Inflammatory macrophage treated with lipopolysaccharide for 1 hour (primary cell): ENCODE data around the gene PRDM13.
"Not testable (repeated sequence)": the region's sequence is repeated elsewhere in the genome, so short reads cannot be mapped to it uniquely, and the experiment has no call there.

Experiments used
- DNase-seq, 2 donors: peaks; one replicate each; pipeline ENCODE4 v3.0.0-alpha.2; 2020 to 2022

PRDM13 gene

DNA sequence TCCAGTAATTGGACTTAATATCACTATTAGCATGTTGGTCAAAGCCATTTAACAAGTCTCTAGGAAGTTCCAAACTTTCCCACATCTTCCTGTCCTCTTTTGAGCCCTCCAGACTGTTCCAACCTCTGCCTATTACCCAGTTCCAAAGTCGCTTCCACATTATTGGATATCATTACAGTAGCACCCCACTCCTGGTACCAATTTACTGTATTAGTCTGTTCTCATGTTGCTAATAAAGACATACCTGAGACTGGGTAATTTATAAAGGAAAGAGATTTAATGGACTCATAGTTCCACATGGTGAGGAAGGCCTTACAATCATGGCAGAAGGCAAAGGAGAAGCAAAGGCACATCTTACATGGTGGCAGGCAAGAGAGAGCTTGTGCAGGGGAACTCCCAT, 31.7 kb downstream of the PRDM13 start:
- not testable (repeated sequence) for DNase-seq

DNA sequence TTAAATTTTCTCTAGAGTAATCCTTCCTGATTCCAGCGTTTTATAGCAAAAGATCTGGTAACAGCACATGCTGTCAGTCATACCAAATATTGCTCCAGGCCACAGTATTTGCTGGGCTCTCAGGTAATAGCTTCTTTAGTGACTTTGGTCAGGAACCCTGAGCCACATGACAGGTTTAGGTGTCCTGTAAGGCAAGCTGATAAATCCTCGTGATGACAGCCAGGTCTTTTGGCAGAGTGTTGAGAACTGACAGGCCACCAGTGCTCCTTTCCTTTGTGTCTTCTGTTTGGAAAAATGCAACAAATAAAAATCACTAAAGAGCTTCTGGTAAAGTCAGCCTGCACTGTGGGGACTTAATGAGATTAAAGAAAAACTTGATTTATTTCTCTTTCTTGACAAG, 34.6 kb downstream of the PRDM13 start:
- DNase-seq: no peak

DNA sequence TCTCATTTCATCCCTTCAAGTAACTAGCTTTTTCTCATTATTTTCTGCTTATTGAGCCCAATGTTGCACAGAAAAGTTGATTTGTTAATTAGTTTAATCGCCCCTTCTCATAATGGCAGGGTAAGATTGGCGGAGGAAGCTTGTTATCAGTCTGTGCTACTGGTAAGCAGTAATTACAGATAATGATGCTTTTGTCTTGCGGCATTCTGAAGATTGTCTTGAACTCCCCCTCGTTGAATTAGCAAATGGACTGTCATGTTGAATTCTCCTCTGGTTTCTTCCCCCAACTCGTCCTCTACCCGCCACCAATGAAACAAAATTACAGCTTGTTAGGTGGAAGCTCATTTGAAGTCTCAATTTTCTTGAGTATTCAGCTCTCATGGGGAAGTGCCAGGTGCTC, 39.4 kb downstream of the PRDM13 start:
- DNase-seq: no peak

DNA sequence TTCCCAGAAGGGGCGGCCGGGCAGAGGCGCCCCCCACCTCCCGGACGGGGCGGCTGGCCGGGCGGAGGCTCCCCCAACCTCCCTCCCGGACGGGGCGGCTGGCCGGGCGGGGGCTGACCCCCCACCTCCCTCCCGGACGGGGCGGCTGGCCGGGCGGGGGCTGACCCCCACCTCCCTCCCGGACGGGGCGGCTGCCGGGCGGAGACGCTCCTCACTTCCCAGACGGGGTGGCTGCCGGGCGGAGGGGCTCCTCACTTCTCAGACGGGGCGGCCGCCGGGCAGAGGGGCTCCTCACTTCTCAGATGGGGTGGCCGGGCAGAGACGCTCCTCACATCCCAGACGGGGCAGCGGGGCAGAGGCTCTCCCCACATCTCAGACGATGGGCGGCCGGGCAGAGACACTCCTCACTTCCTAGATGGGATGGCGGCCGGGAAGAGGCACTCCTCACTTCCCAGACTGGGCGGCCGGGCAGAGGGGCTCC, 43.5 kb downstream of the PRDM13 start:
- not testable (repeated sequence) for DNase-seq

DNA sequence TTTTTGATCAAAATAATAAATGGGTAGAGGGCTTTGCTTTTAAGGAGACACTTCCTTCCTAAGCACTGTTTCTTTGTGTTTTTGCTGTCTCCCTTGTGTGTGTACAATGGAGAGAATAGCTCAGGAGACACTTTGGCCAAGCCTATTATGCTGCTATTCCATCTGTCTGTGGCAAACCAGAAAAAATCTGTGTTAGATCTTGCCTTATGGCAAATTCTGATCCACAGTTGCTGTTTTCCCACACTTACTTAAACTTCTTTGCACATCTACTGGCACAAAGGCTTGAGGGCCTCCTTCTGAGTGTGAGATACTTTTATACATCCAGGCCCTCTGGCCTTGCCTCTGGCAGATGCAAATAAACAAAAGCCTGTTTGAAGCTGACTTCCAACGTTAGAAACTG, 53.6 kb downstream of the PRDM13 start:
- DNase-seq: no peak

DNA sequence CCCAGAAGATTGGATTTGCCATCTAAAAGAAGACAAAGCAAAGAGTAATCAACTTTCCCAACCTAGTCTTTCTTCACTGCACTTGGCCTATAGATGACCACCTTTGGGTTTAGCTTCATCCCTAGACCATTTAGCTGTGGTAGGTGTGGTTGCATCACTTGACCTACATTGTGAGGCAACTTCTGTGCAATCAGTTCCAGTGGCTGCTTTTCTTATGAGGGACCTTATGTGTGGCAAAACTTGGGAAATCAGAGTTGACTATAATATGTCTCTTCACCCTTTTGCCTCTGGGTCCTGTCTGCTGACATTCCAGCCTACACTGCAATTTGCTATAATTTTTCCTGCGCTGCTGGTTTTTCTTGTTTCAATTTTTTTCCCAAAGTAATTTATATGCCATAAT, 55.2 kb downstream of the PRDM13 start:
- DNase-seq: no peak

DNA sequence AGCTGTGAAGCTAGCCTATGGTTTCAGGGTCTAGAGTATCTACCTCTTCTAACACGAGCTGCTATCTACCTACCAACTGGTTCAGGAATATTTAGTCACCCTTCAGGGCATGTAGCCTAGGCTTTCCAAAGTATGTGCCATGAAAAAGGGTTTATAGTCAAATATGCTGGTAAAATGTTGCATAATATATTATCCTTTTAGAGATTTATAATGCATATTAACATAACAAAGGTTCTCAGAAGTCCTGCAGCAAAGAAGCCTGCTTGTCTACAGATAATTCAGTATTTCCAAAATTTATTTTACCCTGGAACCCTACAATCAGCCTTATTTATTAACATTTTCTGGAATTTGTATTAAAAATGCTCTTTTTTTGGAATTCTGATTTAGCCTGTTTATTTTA, 56.0 kb downstream of the PRDM13 start:
- DNase-seq: no peak
